HG02943 (cell line): ENCODE measurements around the gene FMO3.

Experiments used
- ATAC-seq: cut with Tn5 transposase; IDR thresholded peaks from one replicate; pipeline ENCODE4 v1.9.1; 2021; ENCODE audit warnings: mild to moderate bottlenecking, low read depth, moderate library complexity; ENCODE audit not compliant: unreplicated experiment

Gene FMO3

DNA sequence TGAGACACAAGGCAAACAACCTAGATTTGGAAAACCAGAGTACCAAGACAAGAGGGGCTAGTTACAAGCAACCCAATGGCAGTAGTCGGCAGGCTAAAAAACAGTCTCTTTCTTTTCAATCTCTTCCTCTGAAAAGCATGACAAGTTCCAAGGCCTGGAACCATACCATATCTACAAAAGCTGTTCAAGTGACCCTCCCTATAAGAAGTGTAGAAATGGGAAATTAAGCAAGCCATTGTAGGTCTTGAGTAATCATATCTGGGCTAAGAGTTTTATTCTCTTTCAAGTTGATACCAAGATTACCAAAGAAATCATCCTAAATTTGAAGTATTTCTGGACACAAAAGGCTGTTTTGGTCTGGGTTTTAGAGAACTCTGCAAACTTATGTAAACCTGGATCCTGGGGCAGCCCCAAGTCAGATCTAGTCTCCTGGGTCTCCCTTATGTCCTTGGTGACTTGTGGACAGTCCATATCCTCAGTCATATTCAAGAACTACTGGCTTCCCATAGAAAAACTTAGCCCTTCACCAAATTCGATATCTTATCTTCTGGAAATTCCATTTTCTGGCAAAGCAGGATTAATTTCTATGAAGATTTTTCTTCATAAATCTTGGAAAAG, 24.7 kb downstream of the FMO3 start:
- ATAC-seq: no peak

- ATAC-seq: no peak
Observed at GRCh38 chr1:171116676-171117075, 26.0 kb downstream of the FMO3 start.

- no peak for ATAC-seq
Observed at GRCh38 chr1:171117085-171117484, 26.4 kb downstream of the FMO3 start.

DNA sequence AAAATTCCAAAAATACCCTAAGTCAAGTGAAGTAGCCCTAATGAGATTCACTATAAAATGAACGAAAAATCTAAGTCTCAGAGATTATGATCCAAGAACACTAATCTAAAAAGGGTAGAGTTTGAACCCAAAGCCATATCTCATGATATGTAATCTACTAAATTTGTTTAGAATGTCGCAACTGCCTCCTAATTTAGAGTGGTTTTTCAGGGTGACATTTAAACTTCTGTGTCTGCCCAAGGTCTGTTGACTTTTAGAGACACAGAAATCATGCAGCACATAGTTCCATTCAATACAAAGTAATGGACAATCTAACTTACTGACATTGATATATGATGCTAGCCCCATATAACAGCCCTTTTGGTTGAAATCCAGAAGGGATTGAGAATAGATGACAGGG, 28.9 kb downstream of the FMO3 start:
- no peak for ATAC-seq

- no peak for ATAC-seq
Observed at GRCh38 chr1:171122299-171122698, 31.6 kb downstream of the FMO3 start.

GRCh38 chr1:171122893-171123292, 32.2 kb downstream of the FMO3 start:
- ATAC-seq: no peak

DNA sequence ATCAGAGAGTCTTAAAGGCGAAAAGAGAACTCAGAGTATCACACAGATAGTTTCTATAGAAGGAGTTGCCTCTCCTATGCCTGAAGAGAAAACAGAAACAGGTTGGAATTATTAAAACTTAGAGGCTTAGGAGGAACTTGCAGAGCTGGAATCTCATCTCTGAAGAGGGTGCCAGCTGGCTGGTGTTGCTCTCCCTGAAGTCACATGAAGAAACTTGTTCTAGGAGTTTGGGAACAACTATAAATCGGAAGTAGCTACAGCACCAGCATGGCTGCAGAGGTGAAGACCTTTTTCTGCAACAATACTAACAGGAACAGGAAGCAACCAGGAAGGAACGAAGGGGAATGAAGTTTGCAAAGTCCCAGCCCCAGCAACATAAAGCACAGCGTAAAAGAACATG, 35.8 kb downstream of the FMO3 start:
- no peak for ATAC-seq

GRCh38 chr1:171127099-171127498, 36.4 kb downstream of the FMO3 start:
- ATAC-seq: no peak

GRCh38 chr1:171127501-171127900, 36.8 kb downstream of the FMO3 start:
- ATAC-seq: no peak

DNA sequence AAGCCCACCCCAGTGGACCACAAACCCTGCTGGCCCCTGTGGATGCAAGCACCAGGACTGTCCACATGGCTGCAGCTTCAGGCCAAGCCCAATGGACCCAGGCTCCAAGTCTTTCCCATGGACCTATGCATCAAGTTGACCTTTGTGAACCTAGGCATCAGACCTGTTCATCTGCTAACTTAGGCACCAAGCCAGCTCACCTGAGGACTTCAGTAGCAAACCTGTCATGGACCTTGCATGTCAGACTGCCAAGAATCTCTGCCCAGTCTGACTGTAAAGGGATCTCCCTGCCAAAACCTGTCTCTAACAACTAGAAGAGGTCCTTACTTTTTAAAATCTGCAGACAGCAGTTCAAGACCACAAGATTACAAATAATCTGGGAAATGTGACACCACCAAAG, 37.8 kb downstream of the FMO3 start:
- ATAC-seq: no peak

DNA sequence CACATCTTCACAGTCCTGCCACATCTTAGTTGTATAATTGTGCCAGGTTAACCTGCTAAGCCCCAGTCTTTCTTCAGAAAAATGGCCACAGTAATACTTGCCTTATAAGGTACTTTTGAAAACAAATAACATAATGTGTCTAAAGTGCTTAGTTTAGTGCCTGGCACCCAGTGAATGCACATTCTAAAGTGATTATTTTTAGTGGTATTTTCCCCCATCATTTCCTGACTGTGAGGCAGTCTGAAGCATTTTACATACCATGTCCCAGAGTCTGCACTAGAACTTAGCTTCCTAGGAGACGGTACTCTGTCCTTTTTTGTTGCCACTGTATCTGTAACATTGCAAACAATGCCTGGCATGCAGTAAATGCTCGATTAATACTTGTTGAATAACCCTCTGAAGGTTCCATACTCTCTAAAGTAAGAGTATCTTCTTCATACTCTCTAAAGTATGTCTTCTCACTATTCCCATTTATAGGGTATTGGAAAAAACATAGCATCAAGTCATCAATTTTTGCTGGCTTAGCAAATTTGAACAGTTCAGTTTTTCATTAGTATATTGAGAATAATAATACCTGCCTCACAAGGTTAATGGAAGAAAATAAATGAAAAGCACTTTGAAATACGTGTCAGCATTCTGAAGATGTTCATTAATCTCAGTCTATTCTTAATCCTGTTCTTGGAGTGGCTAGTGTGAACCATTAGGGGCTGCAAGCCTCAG, 43.7 kb downstream of the FMO3 start:
- no peak for ATAC-seq

- no peak for ATAC-seq
Observed at GRCh38 chr1:171137580-171137979, 46.9 kb downstream of the FMO3 start.

GRCh38 chr1:171138980-171139379, 48.3 kb downstream of the FMO3 start:
- no peak for ATAC-seq

DNA sequence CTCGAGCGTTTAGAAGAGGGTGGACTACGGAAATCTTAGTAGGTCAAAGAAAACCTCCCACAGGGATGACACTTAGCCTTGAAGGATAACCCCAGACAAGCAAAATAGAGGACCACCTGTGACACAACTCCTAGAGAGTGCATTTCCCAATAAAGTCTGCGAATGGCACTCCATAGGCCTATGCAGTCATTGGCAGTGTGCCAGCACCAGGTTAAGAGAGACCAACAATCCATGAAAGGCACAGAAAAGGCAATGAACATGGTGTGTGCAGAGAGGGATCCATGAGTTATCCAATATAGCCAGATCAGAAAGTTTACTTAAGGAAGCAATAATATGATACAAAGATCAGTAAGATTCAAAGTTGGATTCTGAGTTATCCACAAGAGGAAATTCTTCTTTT, 49.2 kb downstream of the FMO3 start:
- ATAC-seq: no peak

- ATAC-seq: no peak
Observed at GRCh38 chr1:171140401-171140800, 49.7 kb downstream of the FMO3 start.

DNA sequence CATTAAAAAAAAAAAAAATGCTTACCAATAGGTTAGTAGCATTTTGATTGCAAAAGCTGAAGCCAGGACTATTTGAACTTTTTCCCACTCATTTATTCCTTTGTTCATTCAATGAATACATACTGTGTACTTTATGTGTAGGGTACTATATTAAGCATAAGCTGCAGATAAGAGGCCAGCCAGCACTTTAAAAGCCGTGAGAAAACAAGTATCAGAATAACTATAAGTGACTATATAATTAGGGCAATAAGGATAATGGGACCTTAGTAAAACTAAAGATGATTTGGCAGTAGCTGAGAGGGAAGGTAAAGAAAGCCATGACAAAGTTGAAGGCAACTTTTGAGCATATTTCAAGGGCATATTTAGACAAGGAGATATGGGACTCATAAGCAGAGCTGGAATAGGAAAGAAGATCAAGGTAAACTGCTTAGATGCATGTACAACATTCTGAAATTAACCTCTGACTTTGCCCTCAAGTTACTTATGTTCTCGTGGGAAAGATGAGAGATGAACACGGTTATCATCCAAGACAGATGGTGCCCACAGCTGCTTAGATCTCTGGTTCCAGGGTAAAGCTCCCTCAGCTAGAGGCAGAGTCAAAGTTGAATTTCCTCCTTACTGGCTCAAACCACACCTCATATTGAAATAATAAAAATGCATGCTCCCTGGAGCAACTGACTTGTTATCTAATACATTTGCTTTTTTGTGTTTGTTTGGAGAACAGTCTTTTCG, 50.4 kb downstream of the FMO3 start:
- no peak for ATAC-seq

DNA sequence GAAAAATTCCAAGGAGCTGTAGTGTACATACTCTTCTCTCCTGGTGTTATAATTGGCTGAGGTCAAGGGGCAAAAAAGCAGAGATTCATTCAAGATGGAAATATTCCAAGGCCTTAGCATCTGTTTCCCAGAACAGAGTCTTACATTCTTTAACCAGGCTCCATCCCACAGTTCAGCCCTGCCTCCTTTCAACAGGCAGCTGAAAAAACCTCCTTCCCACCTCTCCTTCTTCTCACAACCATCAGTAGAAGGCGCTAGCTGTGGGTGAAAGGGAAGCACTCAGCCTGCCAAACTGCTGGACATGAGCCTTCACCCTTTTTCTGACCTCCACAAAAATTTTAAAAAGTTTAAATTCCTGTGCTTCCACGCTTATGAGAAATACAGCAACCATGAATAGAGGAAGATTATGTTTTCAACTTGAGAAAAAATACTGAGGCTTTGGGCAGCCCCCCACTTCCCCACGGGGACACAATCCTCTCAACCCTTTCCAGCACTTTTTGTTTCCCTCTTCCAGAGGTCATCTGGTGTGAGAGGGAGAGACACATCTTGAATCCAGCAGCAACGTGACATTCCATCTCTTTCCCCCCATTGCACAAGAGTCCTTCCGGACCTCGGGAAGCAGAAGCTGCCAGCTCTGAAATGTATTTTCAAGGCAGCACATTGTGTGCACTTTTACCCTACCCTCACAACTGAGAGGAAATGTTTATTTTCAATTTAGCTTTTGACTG, 51.1 kb downstream of the FMO3 start:
- ATAC-seq: no peak

GRCh38 chr1:171142416-171143385, 52.0 kb downstream of the FMO3 start:
- no peak for ATAC-seq

- ATAC-seq: no peak
Observed at GRCh38 chr1:171150156-171150555, 59.5 kb downstream of the FMO3 start.

GRCh38 chr1:171152549-171152948, 61.8 kb downstream of the FMO3 start:
- no peak for ATAC-seq
